ENCODE data around the gene HOXB5. TPM values are rescaled to one million over a fixed set of nuclear protein-coding genes. Genes with fewer than 3 reads are reported as not detected.

Gene HOXB5
- total RNA-seq (2014; rRNA removed; shearing (Covaris generic); ENCODE audit: low replicate concordance) = not detected in 2 replicates

DNA sequence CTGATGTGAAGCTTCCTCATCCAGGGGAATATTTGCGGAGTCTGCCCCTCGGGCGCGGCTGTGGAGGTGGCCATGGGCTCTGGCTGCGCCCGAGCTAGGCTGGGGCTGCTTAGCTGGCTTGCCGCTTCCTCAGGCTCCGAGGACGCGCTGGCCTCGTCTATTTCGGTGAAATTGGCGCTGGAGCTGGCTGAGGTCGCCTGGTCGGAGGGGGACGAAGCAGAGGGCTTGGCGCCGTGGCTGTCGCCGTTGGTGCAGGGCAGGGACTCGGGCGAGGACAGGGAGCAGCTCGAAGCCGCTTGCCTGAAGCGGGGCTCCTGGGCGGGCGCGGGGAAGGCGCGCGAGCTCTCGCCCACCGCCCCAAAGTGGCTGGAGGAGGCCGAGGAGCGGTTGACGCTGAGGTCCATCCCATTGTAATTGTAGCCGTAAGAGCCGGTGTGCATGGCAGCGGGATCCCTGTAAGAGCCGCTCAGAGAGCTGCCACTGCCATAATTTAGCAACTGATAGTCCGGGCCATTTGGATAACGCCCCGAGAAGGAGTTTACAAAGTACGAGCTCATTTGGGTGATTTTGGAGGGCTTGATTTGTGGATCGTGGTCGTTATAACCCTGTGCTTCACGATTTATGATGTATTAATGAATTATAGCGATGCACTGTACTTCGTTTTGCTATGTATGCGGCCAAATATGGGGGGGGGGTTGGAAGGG is at the start of gene HOXB5:
HOXB5 (minus strand) TSS at position 654 of the 704 bp plus-strand sequence; CDS start at position 557, 97 bp downstream.
- Histone ChIP-seq H3K27me3 (no peaks in the 10 kb centered on the region), H3K36me3 (peaks cover 49% of the 10 kb centered on the region), H3K4me3 (peak within 1 kb of the TSS; percentile 28; the same call in 1 of the 2 replicates), H3K9me3 (no peaks in the 10 kb centered on the region)
- no peak for DNase-seq

DNA sequence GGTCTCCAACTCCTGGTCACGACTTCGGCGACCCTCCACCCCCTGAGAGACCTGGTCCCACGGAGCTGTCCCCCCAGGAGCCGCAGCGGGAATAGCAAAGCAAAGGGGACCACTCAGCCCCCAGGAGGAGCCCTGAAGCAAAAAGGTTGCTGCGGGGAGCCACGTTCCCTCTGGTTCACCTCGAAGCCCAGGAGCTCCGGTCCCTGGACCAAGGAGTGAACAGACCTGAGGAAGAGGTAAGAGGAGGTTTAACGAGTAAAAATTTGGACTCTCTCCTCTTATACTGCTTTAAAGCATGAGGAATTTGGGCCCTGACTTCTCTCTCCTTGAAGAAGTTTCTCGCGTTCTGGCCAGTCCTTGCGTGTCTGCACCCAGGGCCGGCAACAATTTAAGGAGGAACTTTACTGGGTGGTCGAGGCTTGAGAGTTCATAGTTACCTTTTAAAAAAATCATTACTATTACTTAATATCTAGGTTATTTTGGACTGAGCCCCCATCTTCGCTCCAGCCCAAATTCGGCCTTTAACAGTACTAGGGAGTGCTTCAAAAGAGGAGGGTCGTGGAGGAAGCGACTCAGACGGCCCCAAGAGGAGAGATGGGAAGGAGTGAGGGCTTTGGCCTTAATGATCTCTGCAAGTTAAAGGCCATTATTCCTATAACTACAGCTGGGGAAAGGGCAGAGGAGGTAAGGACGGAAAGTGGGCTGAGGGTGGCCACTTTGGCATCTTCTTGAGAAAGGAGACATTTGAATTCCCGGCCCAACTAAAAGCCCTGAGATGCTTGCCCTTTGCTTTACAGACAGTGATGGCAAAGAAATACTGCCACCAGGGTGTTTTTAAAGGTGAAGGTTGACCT is 49.5 kb upstream of the HOXB5 start:
- H3K27me3 ChIP-seq = no peaks in the 10 kb centered on the region
- DNase-seq = no peak
- H3K36me3 ChIP-seq = peaks cover 52% of the 10 kb centered on the region
- H3K9me3 ChIP-seq = no peaks in the 10 kb centered on the region; the same call in 1 of the 2 replicates
- no peak overlapping the region for H3K4me3 ChIP-seq

DNA sequence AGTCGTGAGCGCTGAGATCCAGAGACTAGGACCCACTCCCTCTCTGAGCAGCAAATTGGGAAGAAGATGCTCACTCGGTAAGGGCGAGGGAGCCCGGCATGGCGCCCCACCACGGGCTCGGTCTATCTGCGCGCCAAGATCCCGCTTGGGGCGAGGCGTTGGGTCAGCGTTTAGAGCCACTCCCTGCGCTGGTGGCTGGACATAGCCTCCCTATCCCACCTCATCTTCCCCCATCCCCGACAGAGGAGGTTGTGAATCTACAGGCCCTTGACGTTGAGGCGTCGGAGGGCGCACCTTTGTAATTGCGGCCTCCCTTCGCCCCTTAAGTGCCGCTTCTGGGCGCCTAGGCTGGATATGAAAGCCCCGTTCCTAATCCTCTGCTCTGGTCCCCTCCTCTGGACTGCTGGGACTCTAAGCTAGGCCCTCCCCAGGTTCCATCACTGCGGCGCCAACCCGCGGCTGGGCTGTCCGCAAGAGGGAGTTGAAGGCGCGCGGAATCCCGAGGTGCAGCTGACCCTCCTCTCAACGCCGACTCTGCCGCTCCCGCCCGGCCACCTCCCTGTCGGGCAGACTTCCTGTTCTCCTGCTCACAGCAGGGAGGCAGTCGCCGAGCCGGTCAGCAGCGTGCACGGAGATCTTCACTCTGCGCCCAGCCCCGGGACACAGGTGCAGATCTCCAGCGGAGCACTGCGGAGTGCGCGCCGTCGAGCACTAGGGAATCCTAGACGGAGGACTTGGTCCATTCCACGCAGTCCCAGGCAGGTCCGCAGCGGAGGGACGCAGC is 48.7 kb upstream of the HOXB5 start:
- Histone ChIP-seq H3K36me3 (peaks cover 60% of the 10 kb centered on the region), H3K27me3 (no peaks in the 10 kb centered on the region), H3K4me3 (no peak overlapping the region), H3K9me3 (no peaks in the 10 kb centered on the region; the same call in 1 of the 2 replicates)
- DNase-seq = no peak

DNA sequence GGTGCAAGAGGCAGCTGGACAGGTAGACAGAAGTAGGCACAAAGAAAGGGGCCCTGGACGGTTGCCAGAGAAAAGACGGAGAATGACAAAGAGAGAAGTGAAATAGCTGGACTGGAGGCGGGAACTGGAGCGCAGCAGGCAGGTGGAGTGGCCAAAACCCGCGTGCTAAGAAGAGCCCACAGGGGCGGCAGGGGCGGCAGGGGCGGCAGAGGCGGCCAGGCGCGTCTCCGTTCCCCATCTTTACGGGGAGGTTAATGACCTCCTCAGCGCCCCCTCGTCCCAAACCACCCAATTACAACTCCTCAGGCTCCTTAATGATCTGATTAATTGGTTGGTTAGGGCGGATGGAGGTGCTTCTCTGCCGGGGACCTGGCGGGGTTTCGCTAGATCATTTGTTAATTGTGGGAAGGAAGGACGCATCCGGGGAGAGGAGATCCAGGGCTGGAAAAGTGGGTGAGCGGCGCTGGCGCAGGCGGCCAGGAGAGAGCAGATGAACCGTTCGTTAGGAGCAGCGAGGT is 48.0 kb upstream of the HOXB5 start:
- no peak for DNase-seq
- no peaks in the 10 kb centered on the region; the same call in 1 of the 2 replicates for H3K9me3 ChIP-seq
- no peaks in the 10 kb centered on the region for H3K27me3 ChIP-seq
- no peak overlapping the region for H3K4me3 ChIP-seq
- peaks cover 67% of the 10 kb centered on the region for H3K36me3 ChIP-seq

DNA sequence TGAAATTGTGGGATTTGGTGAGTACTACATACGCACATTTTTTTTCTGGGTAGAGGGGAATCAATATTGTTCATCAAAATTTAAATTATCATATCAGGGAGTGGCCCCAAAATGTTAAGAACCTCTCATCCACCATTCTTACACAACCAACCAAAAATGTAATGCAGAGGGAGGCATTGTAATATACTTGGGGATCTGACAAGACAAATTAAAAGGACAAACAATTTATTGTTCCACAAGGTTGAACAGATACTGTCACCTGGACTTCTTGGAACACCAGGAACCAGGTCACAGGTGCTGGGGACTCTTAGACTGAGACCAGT is 47.2 kb upstream of the HOXB5 start:
- H3K9me3 ChIP-seq = no peaks in the 10 kb centered on the region
- no peak for DNase-seq
- H3K36me3 ChIP-seq = peaks cover 68% of the 10 kb centered on the region
- H3K4me3 ChIP-seq = no peak overlapping the region
- no peaks in the 10 kb centered on the region for H3K27me3 ChIP-seq

DNA sequence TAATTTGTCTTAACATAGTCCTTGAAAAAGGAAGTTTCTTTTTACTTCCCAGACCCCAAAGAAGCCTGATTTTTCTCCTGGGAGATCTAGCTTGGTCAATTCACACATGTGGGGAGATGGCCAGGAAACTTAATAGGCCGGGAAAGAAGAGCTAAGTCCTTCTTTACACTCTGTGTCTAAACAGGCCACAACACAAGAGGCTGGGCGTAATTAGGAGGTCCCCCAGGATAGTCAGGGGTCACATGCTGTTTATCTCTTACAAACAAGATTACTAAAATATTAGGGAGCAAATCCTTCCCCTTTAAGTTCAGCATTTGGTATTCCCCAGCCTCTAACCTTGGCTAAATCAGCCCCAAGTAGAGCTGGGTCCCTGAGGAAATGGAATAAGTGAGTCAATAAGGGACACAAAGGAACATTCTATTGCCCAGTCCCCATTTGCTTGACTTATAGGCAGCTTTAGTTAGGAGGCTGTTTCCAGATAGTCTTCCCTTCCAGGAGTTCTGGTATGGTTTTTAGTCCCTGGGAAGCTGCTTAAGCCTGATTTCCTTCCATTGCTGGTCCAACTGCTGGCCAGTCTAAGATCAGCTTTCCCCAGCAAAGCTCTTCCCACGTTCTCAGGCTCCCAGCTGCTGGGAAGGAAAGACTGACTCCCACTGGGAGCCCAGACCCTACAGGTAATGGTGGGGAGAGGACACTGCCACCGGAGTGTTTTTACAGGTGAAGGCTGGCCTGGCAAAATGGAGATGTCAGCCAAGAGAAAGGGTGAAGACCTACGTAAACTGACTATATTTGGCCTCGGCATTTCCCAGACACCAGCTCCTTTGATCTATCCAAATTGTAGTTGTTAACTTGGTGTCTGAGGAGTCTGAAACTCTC is 46.6 kb upstream of the HOXB5 start:
- Histone ChIP-seq H3K36me3 (peaks cover 74% of the 10 kb centered on the region), H3K9me3 (no peaks in the 10 kb centered on the region), H3K27me3 (no peaks in the 10 kb centered on the region), H3K4me3 (no peak overlapping the region)
- DNase-seq = no peak

DNA sequence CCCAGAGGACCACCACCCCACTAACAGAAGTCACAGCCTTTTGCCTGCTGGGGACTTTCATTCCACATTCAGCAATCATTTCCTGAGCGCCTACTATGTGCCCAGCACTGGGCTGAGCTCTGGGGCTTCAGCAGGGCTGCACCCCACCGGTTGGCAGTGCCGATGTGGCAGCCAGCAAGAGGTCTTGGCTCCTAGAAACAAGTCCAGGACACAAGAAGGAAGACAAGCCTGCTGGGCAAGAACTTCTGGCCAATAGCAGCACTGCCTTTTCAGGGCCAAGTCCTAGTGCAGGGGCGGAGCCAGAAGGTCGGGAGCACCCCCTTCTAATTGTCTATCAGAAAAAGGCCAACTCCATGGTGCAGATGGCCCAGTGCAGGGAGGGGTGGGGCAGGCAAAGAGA is 45.6 kb upstream of the HOXB5 start:
- Histone ChIP-seq H3K36me3 (peaks cover 79% of the 10 kb centered on the region), H3K9me3 (no peaks in the 10 kb centered on the region), H3K27me3 (no peaks in the 10 kb centered on the region), H3K4me3 (no peak overlapping the region)
- peak; percentile 29 for DNase-seq

DNA sequence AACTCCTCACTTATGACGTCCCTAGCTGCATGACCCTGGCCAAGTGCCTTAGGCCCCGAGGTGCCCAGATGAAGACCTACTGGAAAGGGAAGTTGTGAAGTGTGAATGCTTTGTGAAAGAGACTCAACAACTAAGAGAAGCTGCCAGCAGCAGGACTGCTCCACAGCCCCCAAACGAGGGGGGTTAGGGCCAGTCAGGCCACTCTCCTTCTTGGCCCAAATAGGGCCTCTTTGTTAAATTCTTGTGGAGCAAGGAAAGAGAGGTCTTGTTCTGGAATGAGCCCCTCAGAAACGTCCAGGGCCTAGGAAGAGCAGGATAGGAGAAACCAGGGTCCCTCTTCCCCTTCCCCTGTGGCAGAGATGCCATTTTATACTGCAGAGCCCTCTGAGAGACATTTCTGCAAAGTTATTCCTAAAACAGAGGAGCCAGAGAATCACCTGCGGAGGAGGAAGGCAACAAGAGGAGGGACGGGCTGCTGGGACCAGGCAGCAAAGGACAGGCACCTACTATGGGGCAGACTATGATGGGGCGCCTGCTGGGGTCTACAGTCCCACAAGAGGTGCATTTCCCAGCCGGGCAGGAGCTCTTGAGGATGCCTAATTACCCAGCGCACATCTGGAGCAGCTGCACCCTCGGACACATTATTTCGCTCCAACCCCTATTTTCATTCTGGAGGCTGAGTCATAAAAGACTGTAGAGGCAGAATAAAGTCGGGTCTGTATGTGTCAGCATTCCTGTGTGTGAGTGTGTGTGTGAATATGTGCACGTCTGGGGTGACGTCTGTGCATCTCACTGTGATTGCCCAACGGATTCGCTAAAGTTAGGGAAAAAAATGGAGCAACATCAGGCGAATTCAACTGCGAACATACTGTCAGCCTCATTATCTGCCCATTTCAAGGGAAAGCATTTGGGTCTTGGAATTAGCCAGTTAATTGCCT is 44.0 kb upstream of the HOXB5 start:
- Histone ChIP-seq H3K9me3 (no peaks in the 10 kb centered on the region), H3K27me3 (no peaks in the 10 kb centered on the region), H3K4me3 (no peak overlapping the region), H3K36me3 (peaks cover 73% of the 10 kb centered on the region)
- DNase-seq = no peak

DNA sequence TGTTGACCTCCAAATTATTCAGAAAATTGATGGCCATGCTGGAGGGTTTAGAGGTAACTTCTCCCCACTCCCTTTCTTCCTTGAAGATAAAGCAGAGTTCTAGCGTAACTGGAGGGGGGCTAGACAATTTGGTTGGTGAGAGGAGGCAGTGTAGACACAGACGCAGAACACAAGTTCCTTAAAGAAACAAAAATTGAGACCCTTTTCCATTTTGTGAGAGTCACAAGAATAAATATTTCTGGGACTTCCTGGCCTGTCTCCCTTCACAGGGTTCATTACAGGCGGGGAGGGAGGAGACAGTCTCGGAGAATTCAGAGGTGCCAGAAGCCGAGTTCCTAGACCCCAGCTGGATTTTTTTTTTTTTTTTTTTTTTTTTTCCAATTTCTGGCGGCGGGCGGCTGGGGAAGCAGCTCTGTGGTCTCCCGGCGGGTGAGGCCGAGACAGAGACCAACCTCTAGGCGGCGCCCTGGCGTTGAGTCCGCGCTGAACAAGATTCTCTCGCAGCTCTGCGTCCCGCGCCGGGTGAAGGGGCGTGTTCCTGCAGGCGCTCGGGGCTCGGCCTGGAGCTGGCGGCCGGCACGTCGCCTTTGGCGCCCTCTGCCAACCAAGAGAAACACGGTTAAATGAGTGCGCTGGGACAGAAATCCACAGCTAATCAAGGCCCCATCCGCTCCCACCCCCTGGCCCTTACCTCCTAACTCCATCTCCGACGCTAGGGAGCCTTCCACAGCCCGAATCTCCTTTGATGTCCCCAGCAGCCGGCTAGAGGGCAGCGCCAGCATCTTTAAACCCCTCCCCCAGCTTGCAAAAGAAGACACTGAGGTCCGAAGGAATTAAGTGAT is 42.8 kb upstream of the HOXB5 start:
- H3K27me3 ChIP-seq = no peaks in the 10 kb centered on the region

DNA sequence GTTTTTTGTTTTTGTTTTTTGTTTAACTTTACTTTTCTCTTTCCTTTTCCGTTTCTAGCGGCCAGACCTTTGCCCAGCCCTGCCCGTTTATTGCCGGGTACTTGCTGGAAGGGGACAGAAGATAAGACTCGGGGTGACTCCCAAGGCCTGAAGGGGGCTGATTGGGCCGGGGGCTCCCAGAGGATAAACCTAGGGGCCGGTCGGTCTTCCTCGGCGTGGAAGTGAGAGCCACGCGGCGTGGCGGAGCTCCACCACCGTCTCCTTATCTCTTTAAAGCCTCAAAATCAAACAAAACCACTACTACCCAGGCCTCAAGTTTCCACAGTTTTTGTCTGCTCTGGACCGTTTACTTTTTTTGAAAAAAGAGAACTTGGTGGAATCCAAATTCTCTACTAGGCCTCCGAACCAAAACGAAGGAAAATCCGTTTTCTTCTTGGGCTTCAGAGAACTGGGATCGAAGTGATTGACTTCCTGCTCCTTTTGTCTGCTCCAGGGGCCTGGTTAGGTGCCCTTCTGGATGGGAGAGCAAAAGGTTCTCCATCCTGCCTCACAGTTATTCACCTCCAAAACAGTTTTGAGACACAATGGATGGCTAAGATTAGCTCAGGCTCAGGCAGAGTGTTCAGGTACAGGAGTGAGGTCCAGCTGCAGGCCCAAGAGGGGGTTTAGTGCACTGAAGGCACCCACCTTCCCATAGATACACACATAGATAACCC is 41.1 kb upstream of the HOXB5 start:
- no peak for DNase-seq
- H3K9me3 ChIP-seq = no peaks in the 10 kb centered on the region
- no peak overlapping the region for H3K4me3 ChIP-seq
- no peaks in the 10 kb centered on the region for H3K27me3 ChIP-seq
- H3K36me3 ChIP-seq = peaks cover 74% of the 10 kb centered on the region

More for the DNA sequence above, 42.8 kb upstream of the HOXB5 start:
- no peak for DNase-seq
- H3K9me3 ChIP-seq = no peaks in the 10 kb centered on the region
- H3K36me3 ChIP-seq = peaks cover 70% of the 10 kb centered on the region
- no peak overlapping the region for H3K4me3 ChIP-seq

DNA sequence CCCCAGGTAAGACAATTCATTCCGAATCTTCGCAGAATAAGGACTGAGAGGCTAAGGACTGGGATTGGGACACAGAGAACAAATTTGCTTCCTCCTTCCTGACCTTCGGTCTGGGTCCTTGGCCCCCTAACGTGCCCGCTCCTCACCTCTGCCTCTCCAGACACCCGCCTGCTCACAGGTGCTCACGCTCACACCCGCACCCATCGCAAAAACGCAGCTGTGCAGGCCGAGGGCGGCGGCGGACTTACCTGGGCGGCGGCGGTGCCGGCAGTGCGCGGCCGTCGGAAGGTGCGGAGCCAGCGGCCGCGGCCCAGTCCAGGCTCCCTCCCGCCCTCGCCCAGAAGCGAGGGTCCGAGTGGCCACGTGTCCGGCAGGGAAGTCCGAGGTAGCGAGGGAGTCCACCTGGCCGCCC is 39.7 kb upstream of the HOXB5 start:
- DNase-seq = no peak
- no peak overlapping the region for H3K4me3 ChIP-seq
- H3K9me3 ChIP-seq = no peaks in the 10 kb centered on the region
- H3K36me3 ChIP-seq = peaks cover 66% of the 10 kb centered on the region
- H3K27me3 ChIP-seq = no peaks in the 10 kb centered on the region

DNA sequence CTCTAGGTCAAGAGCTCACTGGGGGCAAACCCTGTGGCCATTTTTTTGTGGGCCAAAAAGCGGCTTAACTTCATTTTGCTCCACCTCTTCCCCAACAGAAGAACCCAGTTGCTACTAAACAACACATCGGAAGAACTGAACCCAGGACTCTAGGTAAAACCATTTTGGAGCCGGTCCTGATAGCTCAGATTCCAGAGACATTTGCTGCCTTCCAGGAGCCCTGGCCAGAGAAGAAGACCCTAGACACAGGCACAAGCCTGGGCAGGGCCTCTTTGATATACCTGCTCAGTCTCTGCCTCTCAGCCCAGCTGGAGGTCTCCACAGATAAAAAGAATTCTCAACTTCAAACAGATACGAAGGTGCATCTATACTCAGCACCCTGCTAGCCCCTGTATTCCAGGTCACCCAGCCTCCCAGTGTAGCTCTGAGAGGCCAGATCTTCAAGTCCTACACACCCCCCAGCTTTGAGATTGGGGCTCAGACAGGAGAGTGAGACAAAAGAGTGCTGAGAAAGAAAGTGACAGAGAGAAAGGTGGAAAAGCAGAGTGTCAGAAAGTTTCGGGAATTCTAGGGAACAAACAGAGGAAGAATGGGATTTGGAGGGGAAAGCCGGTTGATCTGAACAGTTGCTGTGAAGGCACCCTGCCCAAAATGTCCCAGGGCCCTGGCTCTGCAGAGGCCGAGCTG is 39.1 kb upstream of the HOXB5 start:
- DNase-seq = no peak
- Histone ChIP-seq H3K4me3 (no peak overlapping the region), H3K9me3 (no peaks in the 10 kb centered on the region), H3K36me3 (peaks cover 61% of the 10 kb centered on the region), H3K27me3 (no peaks in the 10 kb centered on the region)

Measured in MG63 (cell line).